DND-41 (cell line): ENCODE results near the gene GOLGA3.

Experiments
- CTCF ChIP-seq: IDR thresholded peaks from 2 replicates; pipeline ENCODE4 v1.5.1; 2012; ENCODE audit warnings: borderline replicate concordance, low read length, moderate library complexity, mild to moderate bottlenecking; ENCODE audit not compliant: poor library complexity, severe bottlenecking; ENCODE audit errors: extremely low read depth
- EZH2 ChIP-seq: IDR thresholded peaks from 3 replicates; pipeline ENCODE4 v1.6.1; 2012; ENCODE audit warnings: borderline replicate concordance, low read depth, mild to moderate bottlenecking, moderate library complexity, low read length, inconsistent platforms; ENCODE audit not compliant: severe bottlenecking

DNA sequence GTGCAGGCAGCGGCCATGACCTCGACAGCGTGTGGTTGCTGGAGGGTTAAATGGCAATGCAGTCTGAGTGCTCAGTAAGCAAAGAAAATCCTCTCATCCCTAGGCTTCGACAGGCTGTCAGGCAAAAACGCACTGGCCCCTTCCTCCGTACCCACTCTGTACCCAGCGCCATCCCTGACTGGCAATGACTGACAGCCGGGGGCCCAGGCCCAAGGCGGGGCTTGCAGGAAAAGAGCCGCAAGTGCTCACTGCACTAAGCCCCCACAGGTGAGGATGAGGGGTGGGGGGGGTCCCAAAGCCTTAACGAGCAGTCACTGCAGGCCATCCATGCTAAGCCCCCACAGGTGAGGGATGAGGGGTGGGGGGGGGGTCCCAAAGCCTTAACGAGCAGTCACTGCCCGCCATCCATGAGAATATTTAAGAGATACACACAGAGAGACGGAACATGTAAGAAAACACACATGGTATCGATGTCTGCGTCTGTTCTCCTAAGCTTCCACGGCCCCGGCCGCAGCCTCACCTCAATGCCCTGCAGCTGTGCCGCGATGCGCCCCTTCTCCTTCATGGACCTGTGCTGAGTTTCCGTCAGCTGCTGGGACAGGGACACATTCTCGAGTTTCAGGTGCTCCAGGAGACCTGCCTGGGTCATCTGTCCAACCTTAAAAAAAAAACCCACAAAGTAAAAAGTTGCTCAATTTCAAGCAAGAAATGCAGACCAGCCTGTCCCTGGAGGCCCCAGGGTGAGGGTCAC is 30.7 kb downstream of the GOLGA3 start:
- TF ChIP-seq EZH2 (no peak), CTCF (no peak)
